ENCODE results near the gene MRPL49. TPM values are rescaled to one million over a fixed set of nuclear protein-coding genes. Genes with fewer than 3 reads are reported as not detected.

Gene MRPL49
- total RNA-seq, 1 donor from 2014 or later: 38.8 TPM

- Mint-ChIP-seq H3K36me3 (ENCODE audit: insufficient read depth) (peaks cover 1% of the 10 kb centered on the region), H3K27ac (no peak overlapping the region), H3K4me1 (ENCODE audit: low read depth) (peaks cover 9% of the 10 kb centered on the region), H3K4me3 (ENCODE audit: low read depth) (no peak overlapping the region), H3K27me3 (no peaks in the 10 kb centered on the region), H3K9me3 (ENCODE audit: low read depth) (no peaks in the 10 kb centered on the region)
- peak; percentile 92 for DNase-seq (ENCODE audit: low spot score, unreplicated experiment)
- TF ChIP-seq CTCF (IDR thresholded peaks at IDR 0.05; ENCODE audit: unreplicated experiment): peak; percentile 89
Measured at GRCh38 chr11:65110354-65110861, 11.7 kb upstream of the MRPL49 start.

- H3K27ac Mint-ChIP-seq: peak overlapping the region; percentile 95
- no peaks in the 10 kb centered on the region for H3K9me3 Mint-ChIP-seq (ENCODE audit: low read depth)
- no peak for TF ChIP-seq CTCF (IDR thresholded peaks at IDR 0.05; ENCODE audit: unreplicated experiment)
- DNase-seq (ENCODE audit: low spot score, unreplicated experiment): no peak
- H3K27me3 Mint-ChIP-seq: no peaks in the 10 kb centered on the region
- peaks cover 1% of the 10 kb centered on the region for H3K36me3 Mint-ChIP-seq (ENCODE audit: insufficient read depth)
- H3K4me1 Mint-ChIP-seq (ENCODE audit: low read depth): peaks cover 9% of the 10 kb centered on the region
- peak overlapping the region; percentile 95 for H3K4me3 Mint-ChIP-seq (ENCODE audit: low read depth)
Measured at GRCh38 chr11:65111159-65111743, 10.9 kb upstream of the MRPL49 start.

GRCh38 chr11:65111744-65112545, 10.2 kb upstream of the MRPL49 start, which contains the start of gene TM7SF2:
Gene TM7SF2, plus strand, starts transcription at chr11:65111872. Its CDS starts 144 bp downstream, at chr11:65112016.
- H3K27me3 Mint-ChIP-seq: no peaks in the 10 kb centered on the region
- peak within 1 kb of the TSS; percentile 95 for H3K27ac Mint-ChIP-seq
- no peaks in the 10 kb centered on the region for H3K9me3 Mint-ChIP-seq (ENCODE audit: low read depth)
- peak; percentile 88 for DNase-seq (ENCODE audit: low spot score, unreplicated experiment)
- peak within 1 kb of the TSS; percentile 95 for H3K4me3 Mint-ChIP-seq (ENCODE audit: low read depth)
- peaks cover 9% of the 10 kb centered on the region for H3K4me1 Mint-ChIP-seq (ENCODE audit: low read depth)
- peaks cover 1% of the 10 kb centered on the region for H3K36me3 Mint-ChIP-seq (ENCODE audit: insufficient read depth)
- TF ChIP-seq CTCF (IDR thresholded peaks at IDR 0.05; ENCODE audit: unreplicated experiment): no peak

- peak; percentile 65 for DNase-seq (ENCODE audit: low spot score, unreplicated experiment)
- H3K4me3 Mint-ChIP-seq (ENCODE audit: low read depth): peak overlapping the region; percentile 95
- H3K27ac Mint-ChIP-seq: peak overlapping the region; percentile 87
- H3K36me3 Mint-ChIP-seq (ENCODE audit: insufficient read depth): peaks cover 1% of the 10 kb centered on the region
- H3K9me3 Mint-ChIP-seq (ENCODE audit: low read depth): no peaks in the 10 kb centered on the region
- H3K4me1 Mint-ChIP-seq (ENCODE audit: low read depth): peaks cover 9% of the 10 kb centered on the region
- H3K27me3 Mint-ChIP-seq: no peaks in the 10 kb centered on the region
- TF ChIP-seq CTCF (IDR thresholded peaks at IDR 0.05; ENCODE audit: unreplicated experiment): peak; percentile 88
Measured at GRCh38 chr11:65112546-65113360, 9.4 kb upstream of the MRPL49 start.

- no peak for DNase-seq (ENCODE audit: low spot score, unreplicated experiment)
- Mint-ChIP-seq H3K36me3 (ENCODE audit: insufficient read depth) (peaks cover 4% of the 10 kb centered on the region), H3K27ac (peak overlapping the region; percentile 87), H3K4me3 (ENCODE audit: low read depth) (peak overlapping the region; percentile 95), H3K9me3 (ENCODE audit: low read depth) (no peaks in the 10 kb centered on the region), H3K4me1 (ENCODE audit: low read depth) (peaks cover 11% of the 10 kb centered on the region), H3K27me3 (no peaks in the 10 kb centered on the region)
- TF ChIP-seq CTCF (IDR thresholded peaks at IDR 0.05; ENCODE audit: unreplicated experiment): no peak
Measured at GRCh38 chr11:65113361-65113756, 8.8 kb upstream of the MRPL49 start.

All from progenitor cell of endocrine pancreas (in vitro differentiated cells).